Raji (cell line): Measurements from ENCODE around the gene RANGRF.

ENCODE experiments used
- POLR2A ChIP-seq: IDR thresholded peaks from 2 replicates; pipeline ENCODE4 v1.6.1; 2011; ENCODE audit warnings: low read depth, low read length, control low read depth; ENCODE audit not compliant: insufficient read depth

Gene RANGRF, protein sequence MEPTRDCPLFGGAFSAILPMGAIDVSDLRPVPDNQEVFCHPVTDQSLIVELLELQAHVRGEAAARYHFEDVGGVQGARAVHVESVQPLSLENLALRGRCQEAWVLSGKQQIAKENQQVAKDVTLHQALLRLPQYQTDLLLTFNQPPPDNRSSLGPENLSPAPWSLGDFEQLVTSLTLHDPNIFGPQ

DNA sequence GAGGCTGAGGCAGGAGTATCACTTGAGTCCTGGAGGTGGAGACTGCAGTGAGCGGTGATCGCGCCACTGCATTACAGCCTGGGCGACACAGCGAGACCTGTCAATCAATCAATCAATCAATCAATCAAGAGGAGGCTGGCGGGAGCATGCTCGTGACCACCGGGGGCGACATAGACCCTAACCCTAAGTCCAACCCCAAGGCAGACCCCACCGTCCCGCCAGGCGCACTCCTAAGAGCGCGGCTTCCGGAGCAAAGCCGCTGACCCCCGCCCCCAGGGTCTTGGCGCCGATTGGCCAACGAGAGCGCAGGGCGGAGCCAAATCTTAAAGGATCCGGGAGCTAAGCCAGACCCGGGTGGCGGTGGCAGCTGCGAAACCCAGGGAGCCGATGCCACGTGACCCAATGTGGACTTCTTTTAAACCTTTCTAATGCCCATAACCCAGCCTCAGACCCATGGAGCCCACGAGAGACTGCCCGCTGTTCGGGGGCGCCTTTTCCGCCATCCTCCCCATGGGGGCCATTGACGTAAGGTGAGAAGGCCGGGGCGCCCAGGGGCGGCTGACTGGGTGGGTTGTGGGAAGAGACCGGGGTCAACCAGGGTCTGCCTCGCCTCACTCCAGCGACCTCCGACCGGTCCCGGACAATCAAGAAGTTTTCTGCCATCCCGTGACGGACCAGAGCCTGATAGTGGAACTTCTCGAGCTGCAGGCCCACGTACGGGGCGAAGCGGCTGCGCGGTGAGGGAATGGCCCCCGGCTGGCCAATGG, at the start of gene RANGRF:
TSS of gene RANGRF (plus strand) at position 335 of the 767 bp plus-strand sequence. CDS start at position 454, 119 bp downstream.
- TF ChIP-seq POLR2A: peak; percentile 73

DNA sequence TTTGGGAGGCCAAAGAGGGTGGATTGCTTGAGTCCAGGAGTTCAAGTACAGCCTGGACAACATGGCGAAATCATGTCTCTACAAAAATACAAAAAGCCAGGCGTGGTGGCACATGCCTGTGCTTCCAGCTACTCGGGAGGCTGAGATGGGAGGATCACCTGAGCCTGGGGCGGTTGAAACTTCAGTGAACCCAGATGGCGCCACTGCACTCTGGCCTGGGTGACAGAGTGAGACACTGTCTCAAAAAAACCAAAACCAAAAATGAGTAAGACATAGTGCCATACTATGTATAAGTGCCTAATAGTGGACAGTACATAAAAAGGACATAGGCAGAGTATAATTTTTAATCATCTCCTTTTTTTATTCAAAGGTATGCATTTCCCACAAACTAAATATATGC, 44.6 kb upstream of the RANGRF start:
- no peak for TF ChIP-seq POLR2A

DNA sequence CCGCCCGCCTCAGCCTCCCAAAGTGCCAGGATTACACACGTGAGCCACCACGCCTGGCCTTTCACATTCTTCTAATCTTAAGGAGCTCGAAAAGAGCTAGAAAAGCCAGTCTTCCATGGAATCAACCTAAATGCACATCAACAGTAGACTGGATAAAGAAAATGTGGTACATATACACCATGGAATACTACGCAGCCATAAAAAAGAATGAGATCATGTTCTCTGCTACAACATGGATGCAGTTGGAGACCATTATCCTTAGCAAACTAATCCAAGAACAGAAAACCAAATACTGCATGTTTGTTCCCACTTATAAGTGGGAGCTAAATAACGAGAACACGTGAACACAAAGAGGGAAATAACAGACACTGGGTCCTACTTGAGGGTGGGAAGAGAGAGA, 43.7 kb upstream of the RANGRF start:
- TF ChIP-seq POLR2A: no peak

DNA sequence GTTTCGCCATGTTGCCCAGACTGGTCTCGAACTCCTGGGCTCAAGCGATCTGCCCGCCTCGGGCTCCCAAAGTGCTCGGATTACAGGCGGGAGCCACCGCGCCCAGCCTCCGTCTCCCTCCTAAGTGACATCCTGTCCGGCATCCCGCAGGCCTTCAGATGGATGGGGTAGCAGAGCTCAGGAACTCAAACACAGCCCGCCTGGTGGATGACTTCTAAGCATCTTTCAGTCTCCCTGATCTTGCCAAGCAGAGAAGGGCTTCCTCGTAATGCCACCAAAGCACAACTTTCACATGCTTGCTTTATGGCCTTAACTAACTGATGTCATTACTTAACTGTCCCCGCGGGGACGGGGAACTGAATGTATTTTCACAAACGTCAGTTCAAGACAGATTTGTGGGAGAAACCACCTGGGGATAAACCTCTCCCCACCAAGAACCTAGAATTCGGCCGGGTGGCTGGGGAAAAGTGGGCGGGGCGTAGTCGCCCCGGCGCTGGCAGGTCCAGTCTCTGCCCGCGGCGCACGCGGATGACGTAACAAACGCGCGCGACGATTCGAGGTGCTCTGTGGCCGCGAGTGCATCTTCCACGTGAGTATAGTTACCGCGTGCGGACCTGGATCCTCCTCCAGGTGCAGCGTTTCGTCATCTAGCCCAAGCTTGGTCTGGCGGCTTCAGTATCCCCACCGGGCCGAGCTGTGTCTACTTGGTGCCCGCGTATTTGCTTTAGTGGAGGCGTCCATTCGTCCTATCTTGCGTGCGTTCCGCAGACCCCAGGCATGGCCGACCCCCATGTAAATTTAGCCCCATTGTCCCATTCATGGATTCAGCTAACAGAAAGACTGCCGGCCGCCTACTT, 39.5 kb upstream of the RANGRF start, which contains the start of gene PFAS:
TSS of gene PFAS (plus strand) at position 539 of the 857 bp plus-strand sequence. CDS start 4,649 bp downstream, outside the sequence.
- peak; percentile 94 for TF ChIP-seq POLR2A

DNA sequence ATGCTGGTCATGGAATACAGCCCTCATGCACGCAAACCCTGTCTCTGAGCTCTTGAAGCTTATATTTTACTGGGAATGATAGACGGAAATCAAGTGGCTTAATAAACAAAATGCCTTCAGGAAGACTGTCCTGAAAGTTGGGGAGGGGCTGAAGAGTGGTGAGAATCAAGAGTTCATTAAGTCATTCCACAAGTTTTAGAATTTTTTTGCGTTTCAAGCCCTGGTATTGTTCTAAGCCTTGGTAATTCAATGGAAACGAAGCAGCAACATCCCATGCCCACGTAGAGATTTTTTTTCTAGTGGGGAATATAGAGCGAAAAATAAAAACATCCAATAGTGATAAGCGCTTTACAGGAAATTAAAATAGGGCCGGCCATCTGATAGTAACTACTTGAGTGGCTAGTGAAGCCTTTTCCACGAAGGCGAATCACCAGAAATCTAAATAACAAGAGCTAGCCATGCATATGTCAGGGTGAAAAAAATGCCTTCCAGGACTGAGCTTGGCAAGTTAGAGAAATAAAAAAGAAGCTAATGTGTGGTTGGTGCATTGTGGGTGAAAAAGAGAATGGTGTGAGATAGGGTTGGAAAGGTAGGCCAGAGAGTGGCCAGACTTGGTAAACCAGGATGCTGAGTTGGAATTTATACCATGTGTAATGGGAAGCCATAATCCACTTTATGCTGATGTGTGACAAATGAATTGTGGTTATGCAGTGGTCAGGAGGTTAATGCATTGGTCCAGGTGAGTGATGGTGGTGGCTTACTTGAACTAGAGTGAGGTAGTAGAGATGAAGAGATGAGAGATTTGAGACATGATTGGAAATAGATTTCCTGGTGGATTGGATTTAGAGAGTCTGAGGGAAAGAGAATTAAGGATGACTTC, 38.6 kb upstream of the RANGRF start:
- no peak for TF ChIP-seq POLR2A

DNA sequence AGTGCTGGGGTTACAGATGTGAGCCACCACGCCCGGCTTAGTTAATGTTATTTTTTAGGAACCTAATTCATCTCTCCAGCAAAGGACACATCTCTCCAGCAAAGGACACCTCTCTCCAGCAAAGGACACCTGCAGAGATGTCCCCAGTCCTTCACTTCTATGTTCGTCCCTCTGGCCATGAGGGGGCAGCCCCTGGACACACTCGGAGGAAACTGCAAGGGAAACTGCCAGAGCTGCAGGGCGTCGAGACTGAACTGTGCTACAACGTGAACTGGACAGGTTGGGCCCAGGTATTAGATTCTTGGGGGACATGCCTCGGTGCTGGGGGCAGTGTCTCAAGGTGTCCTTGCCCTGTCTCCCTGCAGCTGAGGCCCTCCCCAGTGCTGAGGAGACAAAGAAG, 34.7 kb upstream of the RANGRF start:
- no peak for TF ChIP-seq POLR2A

DNA sequence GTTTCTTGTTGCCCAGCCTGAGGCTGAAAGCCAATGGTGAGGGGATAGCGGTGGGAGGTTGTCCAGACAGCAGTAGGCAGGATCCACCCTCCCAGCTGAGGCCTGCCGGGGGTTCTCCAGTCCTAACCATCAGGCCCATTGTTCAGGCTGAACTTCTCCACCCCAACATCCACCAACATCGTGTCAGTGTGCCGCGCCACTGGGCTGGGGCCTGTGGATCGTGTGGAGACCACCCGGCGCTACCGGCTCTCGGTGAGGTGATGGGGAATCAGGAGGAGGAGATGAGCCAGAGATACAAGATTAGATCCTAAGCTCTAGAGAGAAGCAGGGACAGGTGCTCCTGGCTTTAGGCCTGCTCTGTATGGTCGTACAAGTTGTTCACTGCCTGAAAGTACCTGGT, 33.6 kb upstream of the RANGRF start:
- no peak for TF ChIP-seq POLR2A

DNA sequence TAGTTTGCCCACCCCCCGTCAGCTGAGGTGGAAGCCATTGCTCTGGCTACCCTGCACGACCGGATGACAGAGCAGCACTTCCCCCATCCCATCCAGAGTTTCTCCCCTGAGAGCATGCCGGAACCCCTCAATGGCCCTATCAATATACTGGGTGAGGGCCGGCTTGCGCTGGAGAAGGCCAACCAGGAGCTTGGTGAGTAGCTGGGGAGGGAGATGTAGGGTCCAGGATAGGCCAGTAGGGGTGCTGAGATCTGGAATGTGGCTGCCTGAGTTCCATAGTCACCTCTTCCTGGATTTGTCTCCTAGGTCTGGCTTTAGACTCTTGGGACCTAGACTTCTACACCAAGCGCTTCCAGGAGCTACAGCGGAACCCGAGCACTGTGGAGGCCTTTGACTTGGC, 33.0 kb upstream of the RANGRF start:
- no peak for TF ChIP-seq POLR2A

DNA sequence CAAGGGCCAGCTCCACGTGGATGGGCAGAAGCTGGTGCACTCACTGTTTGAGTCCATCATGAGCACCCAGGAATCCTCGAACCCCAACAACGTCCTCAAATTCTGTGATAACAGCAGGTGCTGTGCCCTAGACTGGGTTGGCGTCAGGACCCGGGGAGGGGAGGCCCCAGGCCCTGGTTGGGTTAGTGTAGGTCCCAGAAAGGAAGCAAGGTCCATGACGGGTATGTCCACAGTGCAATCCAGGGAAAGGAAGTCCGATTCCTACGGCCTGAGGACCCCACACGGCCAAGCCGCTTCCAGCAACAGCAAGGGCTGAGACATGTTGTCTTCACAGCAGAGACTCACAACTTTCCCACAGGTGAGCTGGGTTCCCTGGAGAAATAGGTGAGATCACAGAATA, 32.2 kb upstream of the RANGRF start:
- TF ChIP-seq POLR2A: no peak

DNA sequence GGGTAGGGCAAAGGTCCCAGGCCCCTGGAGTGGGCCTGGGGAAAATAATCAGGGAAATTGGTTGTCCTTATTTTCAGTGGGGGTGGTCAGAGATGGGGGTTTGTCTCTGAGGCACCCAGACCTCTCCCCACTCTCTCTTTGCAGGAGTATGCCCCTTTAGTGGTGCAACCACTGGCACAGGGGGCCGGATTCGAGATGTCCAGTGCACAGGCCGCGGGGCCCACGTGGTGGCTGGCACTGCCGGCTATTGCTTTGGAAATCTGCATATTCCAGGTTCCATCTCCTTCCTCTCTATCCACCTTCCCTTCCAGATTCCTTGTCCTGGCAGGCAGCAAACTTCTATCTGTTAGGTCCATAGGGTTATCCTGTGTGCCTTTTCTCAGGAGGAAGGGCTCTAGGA, 31.8 kb upstream of the RANGRF start:
- no peak for TF ChIP-seq POLR2A

DNA sequence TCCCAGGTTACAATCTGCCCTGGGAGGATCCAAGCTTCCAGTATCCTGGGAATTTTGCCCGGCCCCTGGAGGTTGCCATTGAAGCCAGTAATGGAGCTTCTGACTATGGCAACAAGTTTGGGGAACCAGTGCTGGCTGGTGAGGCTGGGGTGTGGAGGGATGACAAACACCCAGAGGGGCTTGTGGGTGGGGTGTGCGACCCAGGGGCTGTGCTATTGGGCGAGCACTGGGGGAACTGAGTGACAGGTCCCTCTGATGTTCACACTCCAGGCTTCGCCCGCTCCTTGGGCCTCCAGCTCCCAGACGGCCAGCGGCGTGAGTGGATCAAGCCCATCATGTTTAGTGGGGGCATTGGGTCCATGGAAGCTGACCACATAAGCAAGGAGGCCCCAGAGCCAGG, 30.7 kb upstream of the RANGRF start:
- TF ChIP-seq POLR2A: no peak

DNA sequence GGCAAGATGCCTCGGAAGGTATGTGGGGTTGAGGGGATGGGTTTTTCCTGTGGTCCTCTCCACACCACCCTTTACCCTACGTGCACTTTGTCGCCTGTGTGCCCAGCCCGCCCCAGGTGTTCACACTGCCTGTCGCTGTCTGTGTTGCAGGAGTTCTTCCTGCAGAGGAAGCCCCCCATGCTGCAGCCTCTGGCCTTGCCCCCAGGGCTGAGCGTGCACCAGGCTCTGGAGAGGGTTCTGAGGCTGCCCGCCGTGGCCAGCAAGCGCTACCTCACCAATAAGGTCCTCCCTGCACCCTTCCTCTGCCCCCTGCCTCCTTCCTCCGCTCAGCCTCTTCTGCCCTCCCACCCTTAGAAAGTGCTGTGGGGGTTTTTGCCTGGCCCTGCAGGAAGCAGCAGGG, 24.1 kb upstream of the RANGRF start:
- TF ChIP-seq POLR2A: no peak

DNA sequence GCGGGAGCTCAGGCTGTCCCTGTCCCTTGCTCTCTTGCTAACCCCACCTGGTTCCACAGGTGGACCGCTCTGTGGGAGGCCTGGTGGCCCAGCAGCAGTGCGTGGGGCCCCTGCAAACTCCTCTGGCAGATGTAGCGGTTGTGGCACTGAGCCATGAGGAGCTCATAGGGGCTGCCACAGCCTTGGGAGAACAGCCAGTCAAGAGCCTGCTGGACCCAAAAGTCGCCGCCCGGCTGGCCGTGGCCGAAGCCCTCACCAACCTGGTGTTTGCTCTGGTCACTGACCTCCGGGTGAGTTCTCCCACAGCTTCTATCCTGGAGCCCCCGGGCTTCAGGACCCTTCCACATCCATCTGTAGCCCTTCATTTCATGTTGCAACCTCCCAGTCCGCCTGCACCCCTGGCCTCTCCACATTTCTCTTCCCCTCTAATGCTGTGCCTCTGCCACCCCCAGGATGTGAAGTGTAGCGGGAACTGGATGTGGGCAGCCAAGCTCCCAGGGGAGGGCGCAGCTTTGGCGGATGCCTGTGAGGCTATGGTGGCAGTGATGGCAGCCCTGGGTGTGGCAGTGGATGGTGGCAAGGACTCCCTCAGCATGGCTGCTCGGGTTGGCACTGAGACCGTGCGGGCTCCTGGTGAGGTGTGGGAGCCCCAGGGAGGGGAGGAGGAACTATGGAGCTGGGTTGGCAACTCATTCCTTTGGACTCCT, 23.5 kb upstream of the RANGRF start:
- no peak for TF ChIP-seq POLR2A

DNA sequence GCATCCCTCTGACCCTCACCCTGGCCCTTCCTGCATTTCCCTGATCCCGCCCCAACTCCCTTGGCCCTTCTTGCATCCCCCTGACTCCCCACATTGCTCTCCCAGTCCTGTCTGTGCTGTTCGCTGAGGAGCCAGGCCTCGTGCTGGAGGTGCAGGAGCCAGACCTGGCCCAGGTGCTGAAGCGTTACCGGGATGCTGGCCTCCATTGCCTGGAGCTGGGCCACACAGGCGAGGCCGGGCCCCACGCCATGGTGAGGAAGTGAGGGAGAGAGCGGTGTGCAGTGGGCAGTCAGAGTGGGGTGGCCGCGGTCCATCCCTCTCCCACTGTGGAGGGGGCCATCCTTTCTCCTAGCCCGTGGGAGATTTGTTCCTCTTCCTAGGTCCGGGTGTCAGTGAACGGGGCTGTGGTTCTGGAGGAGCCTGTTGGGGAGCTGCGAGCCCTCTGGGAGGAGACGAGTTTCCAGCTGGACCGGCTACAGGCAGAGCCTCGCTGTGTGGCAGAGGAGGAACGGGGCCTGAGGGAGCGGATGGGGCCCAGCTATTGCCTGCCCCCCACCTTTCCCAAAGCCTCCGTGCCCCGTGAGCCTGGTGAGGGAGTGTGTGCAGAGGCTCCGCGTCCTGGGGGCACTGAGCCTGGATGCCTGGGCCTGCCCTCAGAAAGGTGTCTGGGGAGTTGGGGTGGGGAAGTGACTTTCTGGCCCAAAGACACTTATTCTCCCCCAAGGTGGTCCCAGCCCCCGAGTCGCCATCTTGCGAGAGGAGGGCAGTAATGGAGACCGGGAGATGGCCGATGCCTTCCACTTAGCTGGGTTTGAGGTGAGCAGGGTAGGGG, 21.6 kb upstream of the RANGRF start:
- no peak for TF ChIP-seq POLR2A
